Ovary (tissue), 3 donors: ENCODE measurements around the gene MRPS2.

ENCODE experiments used
- CTCF ChIP-seq, 3 donors: fragments of 450-650 bp in 2 of 3; fragments of 200-600 bp in 1 of 3; IDR thresholded peaks; one replicate each; pipeline versions ENCODE4 v1.5.1 to v1.8.0; 2016 to 2022; ENCODE audit warnings: antibody characterized with exemption in 3 of 3, mild to moderate bottlenecking in 1 of 3
- POLR2A ChIP-seq: fragments of 450-650 bp; IDR thresholded peaks from one replicate; pipeline ENCODE4 v1.6.1; 2017; ENCODE audit warnings: antibody characterized with exemption, mild to moderate bottlenecking, moderate library complexity
- donor health status: DM: no; HTN: no; CAD: no.

- TF ChIP-seq CTCF (IDR thresholded peaks at IDR 0.05) (no peak), POLR2A (no peak)
Observed at GRCh38 chr9:135494791-135495559, 5.5 kb upstream of the MRPS2 start.
